ENCODE data around the gene SRCIN1. TPM values are rescaled to one million over a fixed set of nuclear protein-coding genes. Genes with fewer than 3 reads are reported as not detected.

SRCIN1 gene
- total and polyA plus RNA-seq, 12 donors = 0.27 to 3.2 (median 1.2) TPM

DNA sequence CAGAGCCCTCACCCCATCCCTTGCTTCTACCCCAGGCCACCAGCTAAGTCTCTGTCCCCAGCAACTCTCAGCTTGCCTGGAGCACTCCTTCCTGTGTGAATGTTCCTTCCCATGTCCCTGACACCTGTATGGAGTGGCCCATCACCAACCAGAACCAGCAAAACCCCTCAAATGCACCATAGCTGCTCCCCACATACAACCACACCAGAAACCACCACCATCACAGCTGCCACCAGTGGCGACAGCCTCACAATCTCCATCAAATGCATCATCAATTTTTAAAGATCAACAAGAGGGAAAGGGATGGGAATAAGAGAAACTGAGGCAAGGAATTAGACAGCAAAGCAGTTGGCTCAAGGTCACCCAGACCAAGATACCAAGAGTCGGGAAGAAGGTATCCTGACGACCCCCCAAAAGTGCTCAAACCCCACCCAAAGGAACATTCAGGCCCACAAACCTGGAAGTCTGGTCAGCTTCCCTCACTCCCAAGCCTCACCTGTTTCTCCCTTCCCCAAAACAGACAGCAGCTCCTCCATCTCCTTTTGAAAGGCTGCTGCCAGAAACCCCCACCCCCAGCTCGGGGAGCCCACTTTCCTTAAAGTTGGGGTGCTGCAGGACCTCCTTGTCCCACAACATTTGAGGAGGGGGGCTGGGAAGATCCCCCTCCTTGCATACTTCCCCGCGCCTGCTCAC is 1.8 kb downstream of the SRCIN1 start:
- H3K4me3 ChIP-seq = no peak overlapping the region
- TF ChIP-seq CTCF (IDR thresholded peaks at IDR 0.05) = no peak
- no peaks in the 10 kb centered on the region for H3K9me3 ChIP-seq
- peaks cover 0 to 97% (median 65%) of the 10 kb centered on the region in 7 donors for H3K27me3 ChIP-seq
- ATAC-seq (no peak), DNase-seq (no peak)
- 46 to 48% methylated on average over 6 of the region's 6 CpGs for WGBS, 2 donors
- intact Hi-C loops (cut with DNase I) = loop anchor here in 1 of 10 donors (5.0 kb wide), 1 partner anchor 57 kb away; no protein-coding TSS in a partner anchor
- no peak overlapping the region for H3K27ac ChIP-seq
- peaks cover 6 to 24% (median 17%) of the 10 kb centered on the region in 9 donors for H3K4me1 ChIP-seq
- no peaks in the 10 kb centered on the region for H3K36me3 ChIP-seq

- peaks cover 0 to 97% (median 63%) of the 10 kb centered on the region in 7 donors for H3K27me3 ChIP-seq
- no peak for TF ChIP-seq CTCF (IDR thresholded peaks at IDR 0.05)
- H3K27ac ChIP-seq = no peak overlapping the region
- no peaks in the 10 kb centered on the region for H3K36me3 ChIP-seq
- intact Hi-C loops (cut with DNase I) = loop anchor here in 1 of 10 donors (5.0 kb wide), 1 partner anchor 56 kb away; no protein-coding TSS in a partner anchor
- no peak overlapping the region for H3K4me3 ChIP-seq
- ATAC-seq (no peak), DNase-seq (no peak)
- no peaks in the 10 kb centered on the region for H3K9me3 ChIP-seq
- 39 to 55% methylated on average over 13 of the region's 13 CpGs for WGBS, 2 donors
- H3K4me1 ChIP-seq = peaks cover 6 to 24% (median 17%) of the 10 kb centered on the region in 9 donors
Observed at GRCh38 chr17:38602956-38603785, 2.6 kb downstream of the SRCIN1 start.

DNA sequence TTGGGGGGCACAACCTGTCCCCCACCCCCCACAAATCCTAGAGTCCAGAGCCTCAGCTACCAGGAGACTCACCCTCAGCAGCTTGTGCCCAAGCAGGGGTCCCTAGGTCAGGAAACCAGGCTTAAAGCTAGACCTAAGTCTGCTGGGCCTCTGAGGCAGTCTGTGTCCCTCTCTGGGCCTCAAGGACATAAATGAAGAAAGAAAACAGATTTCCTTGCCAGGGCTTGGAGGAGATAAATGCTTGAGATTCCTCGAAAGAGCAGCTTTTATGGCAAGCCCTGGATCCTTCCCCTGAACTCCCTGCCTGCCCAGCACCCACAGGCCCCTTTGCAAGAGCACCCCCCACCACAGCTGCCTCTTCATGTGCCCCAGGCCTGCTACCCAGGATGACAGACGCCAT is 3.3 kb downstream of the SRCIN1 start:
- Histone ChIP-seq H3K36me3 (no peaks in the 10 kb centered on the region), H3K9me3 (no peaks in the 10 kb centered on the region), H3K4me1 (peaks cover 6 to 24% (median 17%) of the 10 kb centered on the region in 9 donors), H3K4me3 (no peak overlapping the region), H3K27me3 (peaks cover 0 to 97% (median 61%) of the 10 kb centered on the region in 7 donors), H3K27ac (no peak overlapping the region)
- no peak for ATAC-seq
- TF ChIP-seq CTCF (IDR thresholded peaks at IDR 0.05) = no peak
- intact Hi-C loops (cut with DNase I) = loop anchor here in 1 of 10 donors (5.0 kb wide), 1 partner anchor 55 kb away; no protein-coding TSS in a partner anchor
- 18 to 28% methylated on average over 2 of the region's 2 CpGs for WGBS, 2 donors
- no peak for DNase-seq

DNA sequence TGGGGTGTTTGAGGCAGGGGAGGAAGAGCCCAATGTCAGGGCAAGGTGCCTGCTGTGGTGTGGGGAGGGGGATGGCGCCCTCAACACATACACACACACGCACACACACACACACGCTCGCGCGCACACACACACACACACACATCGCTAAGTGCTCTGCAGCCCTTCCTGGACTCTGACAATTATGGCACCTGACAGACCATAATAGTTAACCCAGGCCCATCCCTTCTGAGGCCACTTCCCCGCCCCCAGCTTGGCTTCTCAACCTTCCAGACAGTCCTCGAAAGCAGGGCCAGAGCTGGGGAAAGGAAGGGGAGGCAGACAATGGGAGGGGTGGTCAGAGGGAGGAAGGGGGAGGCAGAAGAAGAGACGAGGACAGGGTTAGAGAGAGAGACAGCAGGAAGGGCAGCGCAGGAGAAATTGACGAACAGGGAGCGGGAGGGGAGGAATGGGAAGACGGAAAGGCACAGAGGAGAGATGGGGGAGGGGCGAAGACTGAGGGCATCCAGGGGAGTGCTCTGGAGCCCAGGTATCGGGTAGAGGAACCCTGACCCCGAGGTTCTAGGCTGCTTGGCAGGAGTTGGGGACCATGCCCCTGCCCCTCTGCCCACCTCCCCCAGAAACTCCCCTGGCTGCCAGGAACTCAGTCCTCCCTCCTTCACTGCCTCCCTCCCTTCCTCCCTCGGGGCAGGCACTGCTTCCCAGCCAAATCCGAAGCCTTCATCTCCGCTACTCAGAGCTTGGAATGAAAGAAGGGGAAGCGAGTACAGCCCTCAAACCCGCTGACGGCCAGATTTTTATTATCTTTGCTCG is 4.0 kb downstream of the SRCIN1 start:
- TF ChIP-seq CTCF (IDR thresholded peaks at IDR 0.05) = no peak
- Histone ChIP-seq H3K27ac (no peak overlapping the region), H3K4me1 (peaks cover 4 to 19% (median 14%) of the 10 kb centered on the region in 9 donors), H3K27me3 (peaks cover 0 to 97% (median 56%) of the 10 kb centered on the region in 7 donors), H3K36me3 (no peaks in the 10 kb centered on the region), H3K9me3 (no peaks in the 10 kb centered on the region), H3K4me3 (no peak overlapping the region)
- no peak for ATAC-seq
- DNase-seq = no peak
- 15 to 18% methylated on average over 23 to 24 of the region's 24 CpGs for WGBS, 2 donors
- intact Hi-C loops (cut with DNase I) = loop anchor here in 1 of 10 donors (5.0 kb wide), 1 partner anchor 54 kb away; no protein-coding TSS in a partner anchor
